ENCODE data around the gene SPECC1.
"Not testable (repeated sequence)": the region's sequence is repeated elsewhere in the genome, so short reads cannot be mapped to it uniquely, and the experiment has no call there.

Gene SPECC1

GRCh38 chr17:20254541-20254940 is 245.4 kb downstream of the SPECC1 start:
- no peak for DNase-seq

GRCh38 chr17:20256144-20256543 is 247.0 kb downstream of the SPECC1 start:
- no peak for DNase-seq

DNA sequence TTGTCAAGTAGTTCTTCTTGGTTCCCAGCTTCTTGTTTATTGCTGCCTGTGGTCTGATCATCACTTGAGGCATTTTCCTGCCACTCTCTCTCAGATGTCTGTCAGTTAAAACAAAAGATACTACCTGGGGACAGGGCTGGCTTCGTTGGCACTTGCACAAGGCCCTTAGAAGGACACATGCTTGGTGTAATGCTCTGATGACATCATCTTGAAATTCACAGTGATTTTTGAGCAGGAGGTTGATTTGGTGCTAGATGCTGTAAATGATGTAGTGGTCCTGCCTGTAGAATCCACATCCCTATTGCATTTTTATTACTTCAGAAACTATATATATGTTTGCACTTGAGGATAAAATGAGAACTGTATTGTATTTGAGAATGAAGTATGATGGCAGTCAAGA is 247.8 kb downstream of the SPECC1 start:
- DNase-seq: no peak

GRCh38 chr17:20257798-20258197 is 248.6 kb downstream of the SPECC1 start:
- DNase-seq: no peak

- no peak for DNase-seq
Measured at GRCh38 chr17:20259668-20260067, 250.5 kb downstream of the SPECC1 start.

- no peak for DNase-seq
Measured at GRCh38 chr17:20260268-20260667, 251.1 kb downstream of the SPECC1 start.

DNA sequence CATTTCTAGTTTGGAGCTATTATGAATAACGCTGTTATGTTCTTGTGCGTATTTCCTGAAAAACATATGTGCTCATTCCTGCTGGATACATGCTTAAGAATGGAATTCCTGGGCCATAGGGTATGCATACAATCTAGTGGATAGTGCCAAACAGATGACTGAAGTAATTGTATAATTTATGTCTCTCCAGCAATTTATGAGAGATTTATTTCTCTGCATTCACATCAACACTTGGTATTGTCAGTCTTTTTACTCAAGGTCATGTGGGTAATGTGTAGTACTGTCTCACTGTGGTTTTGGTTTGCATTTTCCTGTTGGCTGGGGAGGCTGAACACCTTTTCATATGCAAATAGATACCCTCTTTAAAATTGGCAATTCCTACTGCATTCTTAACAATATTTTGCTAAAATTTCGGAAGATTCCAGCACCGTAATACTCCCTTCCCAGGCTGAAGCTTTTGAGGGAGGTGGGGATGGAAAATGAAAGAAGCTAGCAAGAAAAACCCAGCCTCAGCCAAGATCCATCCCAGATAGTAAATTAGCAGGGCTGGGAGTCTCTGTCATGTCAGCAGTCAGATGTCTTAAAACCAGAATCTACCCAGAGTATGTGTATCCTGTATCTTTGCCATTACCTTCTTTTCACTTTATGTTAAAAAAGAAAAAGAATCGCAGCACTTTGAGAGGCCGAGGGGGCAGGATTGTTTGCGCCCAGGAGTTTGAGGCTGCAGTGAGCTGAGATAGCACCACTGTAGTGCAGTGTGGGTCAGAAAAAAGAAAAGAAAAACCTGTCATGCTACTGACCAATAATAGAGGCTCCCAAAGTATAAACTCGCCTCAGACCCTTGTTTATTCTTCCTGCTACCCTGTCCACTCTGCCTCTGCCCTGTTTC is 253.3 kb downstream of the SPECC1 start:
- DNase-seq: no peak

DNA sequence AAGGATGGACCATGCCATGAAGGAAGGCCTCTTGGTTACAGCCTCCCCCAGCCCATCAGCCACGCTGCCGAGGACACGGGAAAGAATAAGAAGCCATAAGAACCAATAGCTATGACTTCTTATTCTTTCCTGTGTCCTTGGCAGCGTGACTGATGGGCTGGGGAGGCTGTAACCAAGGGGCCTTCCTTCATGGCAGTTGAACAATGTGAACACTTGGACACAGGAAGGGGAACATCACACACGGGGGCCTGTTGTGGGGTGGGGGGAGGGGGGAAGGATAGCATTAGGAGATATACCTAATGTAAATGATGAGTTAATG is 253.9 kb downstream of the SPECC1 start:
- DNase-seq: not testable (repeated sequence)

DNA sequence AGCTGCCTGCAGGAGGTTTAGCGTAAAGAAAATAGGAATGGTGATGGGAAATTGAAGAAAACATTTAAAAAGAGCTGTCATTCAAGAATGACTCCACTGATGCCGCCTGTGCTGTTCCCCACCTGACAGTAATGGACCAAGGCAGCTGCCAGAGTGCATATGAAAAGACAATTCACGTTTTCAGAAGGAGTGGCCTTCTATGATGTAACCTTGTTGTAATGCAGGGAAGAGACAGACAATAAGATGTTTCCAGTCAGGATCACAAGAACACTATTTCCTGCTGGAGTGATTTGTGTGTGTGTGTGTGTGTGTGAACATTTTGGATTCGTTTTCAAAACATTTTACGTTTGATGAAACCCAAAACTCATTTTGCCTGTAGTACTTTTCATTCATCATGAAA is 254.4 kb downstream of the SPECC1 start:
- DNase-seq: no peak

GRCh38 chr17:20264996-20265395 is 255.8 kb downstream of the SPECC1 start:
- DNase-seq: no peak

DNA sequence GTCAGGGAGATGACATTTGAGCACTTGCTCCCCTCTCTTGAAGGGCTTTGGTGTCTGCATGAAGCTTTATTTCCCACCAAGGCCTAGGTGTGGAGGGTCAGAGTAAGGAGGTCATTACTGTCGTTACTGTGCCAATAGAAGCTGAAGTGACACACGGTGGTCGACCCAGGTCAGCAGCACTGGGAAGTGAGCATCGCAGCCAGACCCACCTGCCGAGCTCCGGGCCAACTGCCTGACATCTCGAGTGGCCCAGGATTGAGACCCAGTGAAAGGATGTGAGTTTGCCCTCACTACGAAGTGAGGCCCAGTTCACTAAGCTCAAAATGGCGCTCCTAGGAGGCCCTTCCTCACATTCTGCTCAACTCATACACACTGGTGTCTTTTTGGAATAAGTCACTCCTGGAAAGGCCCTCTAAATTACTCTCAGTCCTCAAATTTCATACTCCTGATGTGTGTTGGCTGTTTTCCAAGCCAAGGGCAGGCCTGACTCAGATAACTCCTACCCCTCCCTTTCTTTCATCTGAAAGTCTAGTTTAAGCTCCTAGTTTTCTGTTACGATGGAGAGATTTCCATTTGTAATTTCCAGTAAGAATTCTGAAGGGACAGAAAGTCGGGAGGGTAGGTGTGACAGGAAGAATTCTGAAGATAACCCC is 257.8 kb downstream of the SPECC1 start:
- DNase-seq: peak; percentile 28

DNA sequence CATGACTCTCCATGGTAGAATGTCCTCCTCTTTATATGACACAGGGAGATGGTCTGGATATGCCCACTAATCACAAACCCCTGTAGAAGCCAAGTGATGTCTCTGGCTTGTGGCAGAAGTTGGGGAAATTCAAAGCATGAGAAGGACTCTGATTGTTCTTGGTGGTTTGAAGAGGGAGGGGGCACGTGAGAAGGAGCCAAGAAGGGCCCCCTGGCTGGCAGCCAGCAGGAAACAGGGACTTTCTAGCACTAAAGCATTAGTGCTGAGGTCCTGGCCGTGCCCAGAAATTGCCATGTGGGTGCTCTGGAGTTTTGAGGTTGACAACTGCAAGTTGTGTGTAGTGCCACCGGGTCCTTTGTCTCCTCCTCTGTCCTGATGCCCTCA is 258.3 kb downstream of the SPECC1 start:
- peak; percentile 83 for DNase-seq

DNA sequence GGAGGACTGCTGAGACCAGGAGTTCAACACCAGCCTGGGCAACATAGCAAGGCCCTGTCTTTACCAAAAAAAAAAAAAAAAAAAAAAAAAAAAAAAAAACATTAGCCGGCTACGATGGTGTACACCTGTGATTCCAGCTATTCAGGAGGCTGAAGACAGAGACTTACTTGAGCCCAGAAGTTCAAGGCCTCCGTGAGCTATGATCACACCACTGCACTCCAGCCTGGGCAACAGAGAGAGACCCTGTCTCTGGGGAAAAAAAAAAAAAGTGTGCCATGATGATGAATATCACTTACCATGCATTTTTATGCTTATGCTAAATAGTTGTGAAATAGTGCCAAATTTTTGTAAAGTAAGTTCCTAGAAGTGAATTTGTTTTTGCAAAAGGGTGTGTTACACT is 261.2 kb downstream of the SPECC1 start:
- DNase-seq: no peak

DNA sequence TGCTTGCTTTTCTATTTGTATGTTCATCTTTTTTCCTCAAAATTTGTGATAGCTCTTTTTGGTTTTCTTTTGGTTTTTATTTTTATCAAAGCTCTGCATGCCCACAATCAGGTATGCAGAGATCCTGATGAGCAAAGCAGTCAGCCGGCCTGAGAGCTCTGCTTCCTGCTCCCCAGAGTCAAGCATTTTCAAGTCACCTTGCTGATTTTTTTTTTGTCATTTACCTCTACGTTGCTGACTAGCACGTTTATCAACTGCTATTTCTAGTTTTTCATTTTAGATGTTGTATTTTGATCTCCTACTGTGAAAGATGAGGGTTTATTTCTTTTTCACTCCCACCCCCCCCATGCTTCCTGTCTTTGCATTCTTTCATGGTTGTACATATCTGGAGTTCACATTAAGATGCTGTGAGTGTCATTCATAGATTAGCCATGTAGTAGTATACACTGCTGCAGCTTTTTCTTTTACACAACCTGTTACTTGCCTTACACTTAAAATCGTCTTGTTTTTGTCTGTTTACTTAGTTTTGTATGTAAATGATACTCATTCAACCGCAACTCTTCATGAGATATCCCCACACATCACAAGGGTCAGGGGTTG is 262.0 kb downstream of the SPECC1 start:
- DNase-seq: no peak

DNA sequence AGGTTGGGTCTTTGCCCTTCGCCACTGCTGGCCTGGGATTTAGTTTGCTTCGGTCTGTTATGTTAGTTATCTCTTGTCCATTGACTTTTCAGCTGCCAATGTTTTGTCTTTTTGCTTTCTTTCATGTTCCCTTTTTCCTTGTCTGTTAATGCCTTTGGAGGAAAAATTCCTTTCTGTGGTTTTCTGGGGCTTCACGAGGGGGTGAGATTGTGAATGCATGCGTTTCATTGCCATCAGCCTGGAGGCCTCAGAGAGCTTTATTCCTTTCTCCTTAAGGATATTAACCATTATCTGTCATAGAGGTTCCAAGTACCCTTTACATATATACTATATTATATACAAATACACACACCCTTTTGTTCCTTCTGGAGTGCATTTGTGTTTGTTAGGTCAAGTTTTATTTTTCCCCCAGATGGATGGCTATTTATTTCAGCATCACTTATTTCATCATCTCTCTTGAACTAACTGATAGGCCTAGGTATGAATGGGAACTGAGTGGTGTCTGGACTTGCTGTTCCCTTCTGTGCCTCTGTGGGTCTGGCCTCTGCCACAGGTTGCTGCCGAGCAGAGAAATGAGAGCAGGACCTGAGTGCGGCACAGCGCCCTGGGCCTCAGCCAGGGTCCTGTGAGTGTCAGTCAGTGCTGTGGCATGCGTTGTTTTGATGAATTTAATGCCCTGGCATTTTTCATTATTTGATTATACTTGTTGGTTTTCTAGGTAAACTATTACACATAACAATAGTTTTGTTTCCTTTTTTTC is 264.8 kb downstream of the SPECC1 start:
- DNase-seq: no peak

DNA sequence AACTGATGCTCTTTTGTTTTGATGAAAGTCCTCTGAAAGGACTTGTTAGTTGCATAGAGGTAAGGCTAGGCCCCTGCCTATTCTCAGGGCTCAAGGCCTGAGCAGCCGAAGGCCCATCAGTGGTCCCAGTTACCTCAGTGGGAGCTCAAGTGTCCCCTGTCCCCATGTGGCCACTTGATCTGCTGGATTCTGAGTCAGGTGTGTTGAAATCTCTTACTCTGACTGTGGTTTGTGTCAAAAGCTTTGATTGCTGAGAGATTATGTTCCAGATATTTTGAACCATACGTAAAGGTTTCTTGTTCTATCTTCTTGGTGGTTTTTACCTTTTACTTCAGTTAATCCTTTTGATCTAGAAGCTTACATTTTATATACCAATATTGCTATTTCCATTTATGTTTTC is 266.5 kb downstream of the SPECC1 start:
- DNase-seq: no peak

- no peak for DNase-seq
Measured at GRCh38 chr17:20276421-20276820, 267.3 kb downstream of the SPECC1 start.

DNA sequence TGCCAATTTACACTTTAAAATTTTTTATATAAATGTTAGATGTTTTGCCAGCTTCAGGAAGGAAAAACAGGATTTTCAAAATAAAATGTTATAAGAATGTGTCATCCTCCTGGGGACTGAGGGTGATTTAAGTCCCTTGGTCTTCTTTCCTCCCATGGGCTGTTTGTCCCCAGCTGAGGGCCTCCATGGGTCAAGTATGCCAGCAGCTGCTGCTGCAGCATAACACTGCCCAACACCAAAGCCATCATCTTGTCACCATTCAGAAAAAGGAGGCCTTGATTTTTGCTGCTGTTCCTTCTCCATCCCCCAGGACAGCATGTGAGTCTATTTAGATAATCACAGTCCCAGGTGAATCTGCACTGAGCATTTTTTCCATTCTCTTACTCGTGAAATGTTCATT is 269.6 kb downstream of the SPECC1 start:
- DNase-seq: no peak

DNA sequence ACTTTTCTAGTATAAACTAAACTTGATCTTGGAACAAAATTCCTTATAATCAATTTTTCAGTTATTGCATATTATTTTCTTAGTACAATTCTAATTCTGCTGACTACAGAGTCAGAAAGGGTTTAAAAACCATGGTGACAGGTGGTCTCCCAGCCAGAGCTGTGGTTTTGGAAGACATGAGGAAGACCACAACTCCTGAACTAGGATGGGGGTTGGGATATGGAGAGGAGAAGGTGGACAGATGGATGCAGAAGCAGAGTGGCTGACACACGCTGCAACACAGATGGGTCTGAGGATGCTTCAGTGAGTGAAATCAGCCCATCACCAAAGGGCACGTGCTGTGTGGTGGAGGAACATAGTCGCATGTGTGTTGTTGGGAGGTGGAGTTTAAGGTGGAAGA is 270.5 kb downstream of the SPECC1 start:
- no peak for DNase-seq

GRCh38 chr17:20280051-20280450 is 270.9 kb downstream of the SPECC1 start:
- no peak for DNase-seq

DNA sequence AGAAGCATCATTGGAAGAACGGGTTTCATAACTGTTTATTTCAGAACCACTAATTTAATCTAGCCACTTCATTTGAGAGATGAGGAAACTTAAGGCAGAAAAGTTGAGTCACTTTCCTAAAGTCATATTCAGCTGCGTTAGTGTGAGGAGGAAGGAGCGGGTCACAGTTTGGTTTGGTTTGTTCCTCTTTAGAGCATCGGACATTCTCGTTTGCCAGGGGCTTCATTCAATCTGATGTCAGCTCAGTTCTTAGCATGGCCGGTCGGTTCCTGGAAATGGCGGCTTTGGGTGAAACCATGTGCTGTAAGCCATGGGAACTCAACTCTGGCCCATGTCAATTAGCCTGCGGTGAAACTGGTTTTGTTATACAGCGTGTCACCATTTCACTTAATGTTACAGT is 271.7 kb downstream of the SPECC1 start:
- no peak for DNase-seq

- no peak for DNase-seq
Measured at GRCh38 chr17:20281860-20282259, 272.7 kb downstream of the SPECC1 start.

DNA sequence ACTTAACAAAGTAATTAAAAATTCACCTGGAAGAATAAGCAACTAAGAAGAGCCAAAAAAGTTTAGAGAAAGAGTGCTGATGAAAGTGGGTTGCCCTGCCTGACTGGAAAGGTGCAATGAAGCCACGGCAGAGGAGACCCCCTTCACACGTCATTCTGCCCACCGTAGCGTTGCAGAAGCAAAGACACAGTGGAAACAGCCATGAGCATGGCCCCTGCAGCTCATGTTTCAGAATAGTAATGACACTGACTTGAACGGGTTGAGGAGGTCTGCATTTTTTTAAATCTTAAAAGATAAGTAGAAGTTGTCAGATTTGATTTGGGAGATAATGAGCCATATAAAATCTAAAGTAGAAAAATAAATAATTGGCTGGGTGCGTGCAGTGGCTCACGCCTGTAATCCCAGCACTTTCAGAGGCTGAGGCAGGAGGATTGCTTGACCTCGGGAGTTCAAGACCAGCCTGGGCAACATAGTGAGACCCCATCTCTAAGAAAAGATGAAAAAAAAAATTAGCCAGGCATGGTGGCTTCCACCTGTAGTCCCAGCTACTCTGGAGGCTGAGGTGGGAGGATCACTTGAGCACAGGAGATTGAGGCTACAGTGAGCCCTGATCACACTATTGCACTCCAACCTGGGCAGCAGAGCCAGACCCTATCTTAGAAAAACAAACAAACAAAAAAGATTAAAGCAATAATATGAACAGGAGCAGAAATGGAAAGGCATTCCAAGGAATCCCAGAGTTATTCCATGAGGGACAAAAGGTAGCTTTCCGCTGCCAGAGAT is 273.6 kb downstream of the SPECC1 start:
- no peak for DNase-seq

All from RPMI8226 (cell line).